Sigmoid colon (tissue), 4 donors: ENCODE results near the gene KRTAP3-2.

ENCODE experiments used
- CTCF ChIP-seq, 4 experiments: fragments of 450-650 bp in 3 of 4; fragments of 200-600 bp in 1 of 4; IDR thresholded peaks; one replicate each; pipeline ENCODE4 v1.5.1; 2016 to 2019; ENCODE audit warnings: antibody characterized with exemption in 4 of 4, mild to moderate bottlenecking in 3 of 4, moderate library complexity in 2 of 4
- EP300 ChIP-seq, 4 donors: sonication (generic); formaldehyde crosslinking; IDR thresholded peaks; one replicate each; pipeline ENCODE4 v1.6.1; 2017; ENCODE audit warnings: antibody characterized with exemption in 4 of 4
- POLR2A ChIP-seq, 2 donors: fragments of 450-650 bp; IDR thresholded peaks; one replicate each; pipeline ENCODE4 v1.6.1; 2016; ENCODE audit warnings: antibody characterized with exemption in 2 of 2, mild to moderate bottlenecking in 2 of 2, moderate library complexity in 2 of 2

- TF ChIP-seq CTCF (IDR thresholded peaks at IDR 0.05) (no peak), EP300 (IDR thresholded peaks at IDR 0.05) (no peak), POLR2A (IDR thresholded peaks at IDR 0.05) (no peak)
Measured at GRCh38 chr17:41020336-41020735, 20.6 kb upstream of the KRTAP3-2 start.
